COLO829 (cell line): ENCODE results near the gene ACP7.
"Not testable (repeated sequence)": the region's sequence is repeated elsewhere in the genome, so short reads cannot be mapped to it uniquely, and the experiment has no call there.

ENCODE experiments used
- DNase-seq: peaks from one replicate; pipeline ENCODE4 v3.0.0; 2012; ENCODE audit warnings: low spot score

ACP7 gene, protein sequence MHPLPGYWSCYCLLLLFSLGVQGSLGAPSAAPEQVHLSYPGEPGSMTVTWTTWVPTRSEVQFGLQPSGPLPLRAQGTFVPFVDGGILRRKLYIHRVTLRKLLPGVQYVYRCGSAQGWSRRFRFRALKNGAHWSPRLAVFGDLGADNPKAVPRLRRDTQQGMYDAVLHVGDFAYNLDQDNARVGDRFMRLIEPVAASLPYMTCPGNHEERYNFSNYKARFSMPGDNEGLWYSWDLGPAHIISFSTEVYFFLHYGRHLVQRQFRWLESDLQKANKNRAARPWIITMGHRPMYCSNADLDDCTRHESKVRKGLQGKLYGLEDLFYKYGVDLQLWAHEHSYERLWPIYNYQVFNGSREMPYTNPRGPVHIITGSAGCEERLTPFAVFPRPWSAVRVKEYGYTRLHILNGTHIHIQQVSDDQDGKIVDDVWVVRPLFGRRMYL

DNA sequence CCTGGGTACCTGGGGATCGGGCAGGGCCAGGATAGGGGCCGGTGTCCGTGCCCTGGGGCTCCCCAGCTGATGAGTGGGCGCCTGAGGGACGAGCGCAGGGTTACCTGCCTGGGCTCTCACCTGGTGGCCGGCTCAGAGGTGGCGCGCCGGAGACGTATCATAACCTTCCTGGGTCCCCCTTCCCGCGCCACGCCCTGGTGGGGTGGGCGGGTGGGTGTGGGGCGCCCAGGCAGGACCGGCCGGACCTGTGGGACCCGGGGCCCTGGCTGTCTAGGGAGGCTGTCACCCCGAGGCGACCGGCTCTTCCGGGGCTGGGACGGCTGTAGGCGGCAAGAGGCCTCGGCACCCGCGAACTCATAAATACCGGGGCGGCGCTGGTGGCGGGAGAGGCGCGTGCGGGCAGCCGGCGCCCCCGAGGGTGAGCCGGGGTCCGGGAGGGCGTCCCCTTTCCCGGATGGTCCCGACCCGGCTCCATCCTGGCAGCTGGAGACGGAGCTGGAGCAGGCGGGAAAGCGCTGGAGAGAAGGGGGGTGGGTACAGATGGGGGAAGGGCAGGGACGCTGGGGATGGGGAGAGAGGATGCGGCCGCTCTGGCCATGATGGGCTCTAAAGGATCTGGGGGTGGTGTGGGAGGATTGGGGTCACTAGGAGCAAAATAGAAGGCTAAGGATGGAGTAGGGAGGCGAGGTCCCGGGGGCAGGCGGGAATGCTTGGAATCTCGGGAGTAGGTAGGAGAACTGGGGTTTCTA lies at the start of gene ACP7:
Gene ACP7 (plus strand): TSS at position 386 of the 749 bp plus-strand sequence. CDS start 902 bp downstream, outside the sequence.
- DNase-seq = no peak

DNA sequence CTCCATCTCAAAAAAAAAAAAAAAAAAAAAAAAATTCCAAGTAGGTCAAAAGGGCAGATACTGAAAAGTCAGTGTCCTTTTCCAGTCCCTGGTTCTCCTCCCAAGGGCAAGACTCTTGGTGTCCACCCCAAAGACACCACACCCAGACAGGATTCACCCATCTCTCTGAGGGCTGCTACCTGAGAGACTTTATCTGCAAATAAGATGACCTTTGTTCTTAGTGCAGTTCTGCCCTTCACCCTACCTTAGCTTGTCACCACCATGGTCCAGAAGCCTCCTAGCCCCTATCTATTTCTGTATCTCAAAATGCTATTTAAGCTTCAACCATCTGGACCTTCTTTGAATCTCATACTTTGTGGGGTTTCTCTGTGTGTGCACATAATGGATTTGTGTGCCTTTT lies 47.6 kb upstream of the ACP7 start:
- no peak for DNase-seq

DNA sequence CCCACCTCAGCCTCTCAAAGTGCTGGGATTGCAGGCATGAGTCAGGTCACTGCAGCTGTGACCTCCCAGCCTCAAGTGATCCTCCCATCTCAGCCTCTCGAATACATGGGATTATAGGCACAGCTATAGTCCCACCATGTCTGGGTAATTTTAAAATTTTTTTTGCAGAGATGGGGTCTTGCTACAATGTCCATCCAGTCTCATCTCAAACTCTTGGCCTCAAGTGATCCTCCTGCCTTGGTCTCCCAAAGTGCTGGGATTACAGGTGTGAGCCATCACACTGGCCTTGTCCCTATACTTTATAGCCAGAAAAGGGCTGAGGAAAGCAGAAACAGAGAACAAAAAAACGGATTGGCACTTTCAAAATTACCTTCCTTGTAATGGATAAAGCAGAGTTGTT lies 47.0 kb upstream of the ACP7 start:
- DNase-seq = no peak

DNA sequence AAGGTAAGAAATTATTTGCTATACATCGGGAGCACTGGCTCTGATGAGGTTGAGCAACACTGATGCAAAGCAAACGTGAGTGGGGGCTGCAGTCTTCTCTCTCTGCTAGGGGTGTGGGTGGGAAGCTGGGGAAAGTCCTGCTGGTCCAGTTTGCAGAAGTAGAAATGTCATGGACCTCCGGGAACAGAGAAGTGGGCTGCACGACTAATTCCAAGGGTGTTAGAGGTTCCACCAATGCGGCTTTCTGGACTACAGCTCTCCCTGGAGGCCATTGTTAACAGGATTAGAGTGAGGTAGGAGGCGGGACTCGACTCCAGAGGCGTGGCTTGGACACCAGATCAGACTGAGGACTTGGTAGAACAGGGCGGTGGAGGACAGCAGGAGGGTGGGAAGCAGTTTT lies 46.1 kb upstream of the ACP7 start:
- peak; percentile 71 for DNase-seq

DNA sequence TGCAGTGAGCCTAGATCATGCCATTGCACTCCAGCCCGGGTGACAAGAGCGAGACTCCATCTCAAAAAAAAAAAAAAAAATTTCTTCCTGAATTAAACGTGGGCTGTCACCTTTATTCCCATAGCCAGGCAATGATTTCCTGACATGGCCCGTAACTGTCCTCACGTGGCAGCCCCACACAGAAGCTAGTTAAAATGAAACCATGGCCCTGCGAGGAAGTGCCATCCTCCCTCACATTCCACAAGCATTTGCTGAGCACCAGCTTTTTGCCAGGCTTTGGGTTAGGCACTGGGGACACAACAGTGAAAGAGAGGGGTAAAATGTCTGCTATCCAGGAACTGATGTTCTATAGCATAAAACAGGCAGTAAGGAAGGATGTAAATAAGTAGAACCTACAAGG lies 38.7 kb upstream of the ACP7 start:
- no peak for DNase-seq

DNA sequence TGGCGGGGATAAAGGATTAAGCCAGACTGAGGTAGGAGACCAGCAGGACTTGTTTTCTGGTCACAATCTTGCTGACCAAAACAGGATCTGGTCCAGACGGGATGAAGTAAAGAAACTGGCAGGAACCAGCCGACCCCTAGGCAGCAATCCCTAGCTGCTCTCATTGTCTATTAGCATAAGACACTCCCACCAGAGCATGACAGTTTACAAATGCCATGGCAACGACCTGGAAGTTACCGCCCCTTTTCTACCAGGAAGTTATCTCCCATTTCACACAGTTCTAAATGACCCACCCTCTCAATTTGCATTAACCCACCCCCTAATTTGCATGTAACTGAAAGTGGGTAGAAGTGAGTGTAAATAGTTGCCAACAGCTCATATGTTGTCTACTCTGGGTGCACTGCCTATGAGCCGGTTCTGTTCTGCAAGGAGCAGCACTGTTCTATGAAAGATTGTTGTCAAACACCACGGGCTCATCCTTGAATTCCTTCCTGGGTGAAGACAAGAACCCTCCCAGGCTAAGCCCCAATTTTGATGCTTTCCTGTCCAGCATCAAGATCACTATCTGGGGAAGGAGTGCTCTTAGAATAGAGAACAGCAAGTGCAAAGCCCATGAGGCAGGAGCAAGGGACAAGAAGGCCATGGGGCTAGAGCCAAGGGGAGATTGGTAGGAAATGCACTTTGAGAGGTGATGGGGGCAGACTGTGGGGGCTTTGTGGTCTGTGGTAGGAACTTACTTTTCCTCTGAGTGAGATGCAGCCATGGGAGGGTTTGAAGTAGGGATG lies 37.9 kb upstream of the ACP7 start:
- DNase-seq = no peak

DNA sequence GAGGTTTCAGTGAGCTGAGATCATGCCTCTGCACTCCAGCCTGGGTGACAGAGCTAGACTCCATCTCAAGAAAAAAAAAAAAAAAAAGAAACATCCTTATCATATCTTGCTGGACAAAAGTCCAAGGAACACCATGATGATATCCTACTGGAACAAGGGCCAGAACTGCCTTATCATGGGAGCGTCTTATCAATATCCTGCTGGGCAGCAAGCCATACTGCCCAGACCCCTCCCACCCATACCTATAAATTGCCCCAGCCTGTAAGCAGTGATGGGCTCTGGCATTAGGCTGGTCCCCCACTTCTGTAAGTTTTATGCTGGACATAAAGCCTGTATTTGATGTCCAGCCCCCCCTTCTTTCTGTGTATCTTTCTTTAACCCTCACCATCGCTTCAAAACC lies 37.1 kb upstream of the ACP7 start:
- DNase-seq = no peak

DNA sequence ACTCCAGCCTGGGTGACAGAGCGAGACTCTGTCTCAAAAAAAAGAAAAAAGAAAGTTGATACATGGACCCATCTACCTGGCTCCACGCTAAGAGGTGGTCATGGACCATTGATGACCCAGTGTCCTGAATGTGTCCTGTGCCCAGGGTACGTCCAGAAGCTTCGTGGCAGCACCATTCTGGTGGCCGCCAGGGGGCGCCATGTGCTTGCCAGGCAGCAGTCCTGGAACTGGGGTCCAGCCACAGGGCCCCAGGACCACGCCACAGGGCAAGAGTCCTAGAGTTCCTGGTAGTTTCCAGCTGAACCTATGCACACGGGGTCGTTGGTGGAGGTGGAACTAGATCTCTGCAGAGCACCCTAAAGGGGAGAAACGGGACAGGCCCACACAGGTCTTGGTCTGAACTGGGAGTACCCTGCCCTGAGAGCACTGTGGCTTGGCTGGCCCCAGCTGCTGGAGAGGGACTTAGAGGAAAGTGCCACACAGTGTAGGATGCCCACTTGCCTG lies 31.9 kb upstream of the ACP7 start:
- no peak for DNase-seq

DNA sequence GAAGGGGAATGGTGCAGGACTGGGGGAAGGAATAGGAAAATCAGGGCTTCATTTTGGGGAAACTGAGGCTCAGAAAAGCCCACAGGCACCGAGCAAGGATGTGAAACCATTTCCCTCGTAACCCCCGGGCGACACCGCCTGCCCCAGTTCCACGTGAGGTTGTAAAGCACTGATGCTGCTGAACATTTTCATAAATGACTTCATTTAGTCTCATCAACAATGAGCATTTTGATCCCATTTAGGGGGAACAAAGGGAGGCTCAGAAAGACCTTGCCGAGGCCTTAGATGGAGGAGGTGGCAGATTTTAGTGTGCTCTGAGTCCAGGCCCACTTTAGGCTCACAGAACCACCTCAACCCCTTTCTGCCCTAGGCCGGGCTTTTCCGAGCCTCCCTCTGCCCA lies 31.3 kb upstream of the ACP7 start:
- DNase-seq = no peak

DNA sequence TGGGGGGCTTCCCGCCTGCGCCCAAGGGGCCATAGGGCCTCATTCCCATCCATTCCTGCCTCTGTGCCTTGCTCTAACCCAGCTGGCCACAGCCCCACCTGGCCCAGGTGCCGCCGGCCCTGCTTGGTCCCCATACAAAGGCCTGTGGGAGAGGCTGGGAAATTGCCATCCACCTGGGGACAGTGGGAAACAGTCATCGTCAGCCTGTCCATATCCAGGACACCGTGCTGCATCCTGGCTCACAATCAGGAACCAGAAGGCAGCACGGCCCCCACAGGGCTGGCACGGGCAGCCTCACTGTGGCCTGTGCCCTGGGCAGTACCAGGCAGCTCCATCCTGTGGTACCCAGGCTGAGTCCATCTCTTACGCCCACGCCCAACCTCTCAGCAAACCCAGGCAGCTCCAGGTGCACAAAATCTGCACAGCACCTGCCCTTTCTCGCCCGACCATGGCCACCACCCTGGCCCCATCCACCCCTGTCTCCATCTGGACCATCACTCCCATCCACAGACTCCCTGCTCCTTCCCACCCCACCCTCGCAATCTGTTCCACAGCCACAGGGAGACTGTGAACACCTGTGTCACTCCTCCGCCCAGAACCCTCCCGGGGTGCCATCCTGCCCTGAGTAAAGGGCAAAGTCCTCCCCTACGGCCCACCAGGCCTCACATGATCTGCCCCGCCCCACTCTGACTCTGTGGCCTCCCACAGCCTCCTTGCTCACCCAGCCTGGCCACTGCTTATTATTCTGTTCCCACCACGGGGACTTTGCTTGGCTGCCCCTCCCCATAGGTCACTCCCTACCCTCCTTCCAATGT lies 30.7 kb upstream of the ACP7 start:
- DNase-seq = no peak

DNA sequence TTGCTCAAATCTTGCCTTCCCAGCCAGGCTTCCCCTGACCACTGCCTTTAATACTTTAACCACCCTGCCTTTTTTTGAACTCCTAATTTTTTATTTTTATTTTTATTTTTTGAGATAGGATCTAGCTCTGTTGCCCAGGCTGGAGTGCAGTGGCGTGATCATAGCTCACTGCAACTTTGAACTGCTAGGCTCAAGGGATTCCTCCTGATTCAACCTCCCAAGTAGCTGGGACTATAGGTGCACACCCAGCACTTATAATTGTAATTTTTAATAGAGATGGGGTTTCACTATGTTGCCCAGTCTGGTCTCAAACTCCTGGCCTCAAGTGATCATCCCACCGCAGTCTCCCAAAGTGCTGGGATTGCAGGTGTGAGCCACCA lies 30.1 kb upstream of the ACP7 start:
- DNase-seq = no peak

DNA sequence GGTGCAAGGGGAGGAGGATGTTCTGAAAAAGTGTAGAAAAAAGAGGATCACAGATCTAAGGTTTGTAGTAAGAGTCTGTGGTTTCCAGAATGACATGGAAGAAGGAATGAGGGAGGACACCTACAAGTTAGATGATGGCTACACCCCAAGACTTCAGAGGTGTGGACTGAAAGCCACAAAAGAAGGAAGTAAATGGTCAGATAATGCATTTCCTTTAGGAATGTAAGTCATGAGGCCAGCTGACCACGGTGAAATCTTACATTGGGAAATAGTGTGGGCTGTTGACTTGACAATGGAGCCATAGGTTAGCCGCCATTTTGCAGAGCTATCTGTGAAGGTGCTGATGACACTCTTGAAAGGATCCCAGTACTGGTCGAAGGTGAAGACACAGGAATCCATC lies 26.6 kb upstream of the ACP7 start:
- no peak for DNase-seq

DNA sequence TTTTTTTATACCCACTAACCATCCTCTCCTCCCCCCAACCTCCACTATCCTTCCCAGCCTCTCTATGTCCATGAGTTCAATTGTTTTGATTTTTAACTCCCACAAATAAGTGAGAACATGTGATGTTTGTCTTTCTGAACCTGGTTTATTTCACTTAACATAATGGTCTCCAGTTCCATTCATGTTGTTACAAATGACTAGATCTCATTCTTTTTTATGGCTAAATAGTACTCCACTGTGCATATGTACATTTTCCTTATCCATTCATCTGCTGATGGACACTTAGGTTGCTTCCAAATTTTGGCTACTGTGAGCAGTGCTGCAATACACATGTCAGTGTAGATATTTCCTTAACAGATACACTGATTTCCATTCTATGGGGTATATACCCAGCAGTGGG lies 24.9 kb upstream of the ACP7 start:
- DNase-seq = no peak

DNA sequence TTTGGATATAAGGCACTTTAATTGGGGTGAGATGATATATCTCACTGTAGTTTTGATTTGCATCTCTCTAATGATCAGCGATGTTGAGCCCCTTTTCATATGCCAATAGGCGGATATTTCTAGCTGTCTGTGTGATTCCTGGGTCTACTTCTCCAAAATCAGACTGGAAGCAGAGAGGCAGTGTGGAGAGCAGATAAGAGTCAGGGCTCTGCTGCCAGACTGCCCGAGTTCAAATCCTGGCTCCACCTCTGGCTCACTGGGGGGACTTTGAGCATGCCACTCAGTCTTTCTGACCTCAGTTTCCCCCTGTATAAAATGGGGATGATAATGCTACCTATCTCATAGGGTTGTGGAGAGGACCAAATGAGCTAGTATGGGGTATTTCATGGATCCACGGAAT lies 24.0 kb upstream of the ACP7 start:
- DNase-seq = no peak

DNA sequence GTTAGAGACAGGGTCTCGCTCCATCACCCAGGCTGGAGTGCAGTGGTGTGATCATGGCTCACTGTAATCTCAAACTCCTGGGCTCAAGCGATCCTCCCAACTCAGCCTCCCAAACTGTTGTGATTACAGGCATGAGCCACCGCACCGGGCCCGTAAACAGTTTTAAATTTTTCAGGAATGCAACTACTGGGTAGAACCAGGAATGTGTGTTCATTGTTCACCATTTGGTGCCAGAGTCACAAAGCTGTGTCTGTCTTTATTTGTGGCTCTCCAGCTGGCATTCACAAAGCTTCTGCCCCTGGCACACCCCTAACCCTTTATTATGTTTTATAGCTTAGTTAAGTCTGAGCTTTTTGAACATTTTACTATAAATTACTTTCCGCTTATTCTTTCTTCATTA lies 19.8 kb upstream of the ACP7 start:
- peak; percentile 34 for DNase-seq

DNA sequence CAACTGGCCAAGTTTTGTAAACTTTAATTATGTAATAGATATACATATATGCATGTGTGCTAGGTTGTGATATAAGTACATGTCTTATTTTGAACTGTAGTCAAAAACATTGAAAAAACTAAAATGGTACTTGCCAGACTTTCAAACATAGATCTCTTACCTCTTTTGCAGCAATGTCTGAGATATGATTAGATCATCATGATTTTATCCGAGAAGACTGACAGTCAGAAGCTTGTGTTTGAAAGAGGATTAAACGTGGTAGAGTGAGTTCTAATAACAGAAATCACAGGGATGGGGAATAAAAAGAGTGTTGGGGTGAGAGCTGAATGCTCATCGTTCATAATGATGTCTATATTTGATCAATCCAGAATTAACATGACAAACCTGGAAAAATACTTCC lies 18.2 kb upstream of the ACP7 start:
- DNase-seq = no peak

DNA sequence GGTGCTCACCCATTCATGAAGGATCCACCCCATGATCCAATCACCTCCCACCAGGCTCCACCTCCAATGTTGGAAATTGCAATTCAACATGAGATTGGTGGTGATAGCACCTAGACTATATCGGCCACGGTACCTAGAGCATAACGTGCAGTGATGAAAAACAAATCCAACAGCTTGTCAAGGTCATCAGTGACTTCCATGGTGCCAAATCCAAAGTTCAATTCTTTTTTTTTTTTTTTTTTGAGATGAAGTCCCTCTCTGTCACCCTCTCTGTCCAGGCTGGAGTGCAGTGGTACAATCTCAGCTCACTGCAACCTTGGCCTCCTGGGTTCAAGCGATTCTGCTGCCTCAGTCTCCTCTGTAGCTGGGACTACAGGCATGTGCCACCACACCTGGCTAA lies 17.1 kb upstream of the ACP7 start:
- no peak for DNase-seq

DNA sequence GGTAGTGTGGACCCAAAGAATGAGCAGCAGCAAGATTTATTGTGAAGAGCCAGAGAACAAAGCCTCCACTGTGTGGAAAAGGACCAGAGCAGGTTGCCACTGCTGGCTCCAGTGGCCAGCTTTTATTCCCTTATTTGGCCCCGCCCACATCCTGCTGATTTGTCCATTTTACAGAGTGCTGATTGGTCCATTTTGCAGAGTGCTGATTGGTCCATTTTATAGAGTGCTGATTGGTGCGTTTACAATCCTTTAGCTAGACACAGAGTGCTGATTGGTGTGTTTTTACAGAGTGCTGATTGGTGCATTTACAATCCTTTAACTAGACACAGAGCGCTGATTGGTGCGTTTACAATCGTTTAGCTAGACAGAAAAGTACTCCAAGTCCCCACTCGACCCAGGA lies 15.9 kb upstream of the ACP7 start:
- not testable (repeated sequence) for DNase-seq

DNA sequence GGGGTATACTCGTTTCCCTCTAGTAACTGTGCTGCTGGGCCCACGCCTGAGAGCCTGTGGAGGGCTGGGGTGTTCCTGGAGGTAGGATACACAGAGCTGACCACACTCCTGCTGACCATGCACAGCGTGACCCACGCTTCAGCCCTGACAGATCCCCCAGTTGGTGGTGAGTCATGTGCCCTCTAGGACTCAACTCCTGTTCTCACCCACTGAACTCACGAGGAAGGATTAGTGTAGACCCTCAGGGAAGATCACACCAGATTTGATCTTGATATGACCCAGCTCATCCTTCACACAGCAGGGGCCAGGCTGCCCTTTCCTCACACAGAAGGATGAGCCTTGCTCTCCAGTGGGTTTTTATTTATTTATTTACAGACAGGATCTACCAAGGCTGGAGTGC lies 13.3 kb upstream of the ACP7 start:
- peak; percentile 41 for DNase-seq

DNA sequence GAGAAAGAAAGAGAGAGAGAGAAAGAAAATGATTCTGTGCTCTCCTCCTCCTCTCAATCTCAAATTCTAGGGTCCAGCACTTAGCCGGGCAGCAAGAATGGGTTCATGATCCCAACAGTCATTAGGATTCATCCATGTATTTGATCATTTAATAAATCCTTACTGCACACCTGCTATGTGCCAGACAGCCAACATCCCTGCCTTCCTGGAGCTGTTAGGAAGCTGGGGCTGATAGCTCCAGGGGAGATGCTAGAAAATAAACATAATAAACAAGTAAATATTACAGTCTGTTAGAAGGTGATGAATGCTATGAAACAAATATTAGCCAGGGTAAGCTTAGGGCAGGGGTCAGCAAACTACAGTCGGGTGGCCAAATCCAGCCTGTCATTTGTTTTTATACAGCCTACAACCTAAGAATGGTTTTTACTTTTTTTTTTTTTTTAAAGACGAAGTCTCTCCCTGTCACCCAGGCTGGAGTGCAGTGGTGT lies 9.9 kb upstream of the ACP7 start:
- DNase-seq = no peak

DNA sequence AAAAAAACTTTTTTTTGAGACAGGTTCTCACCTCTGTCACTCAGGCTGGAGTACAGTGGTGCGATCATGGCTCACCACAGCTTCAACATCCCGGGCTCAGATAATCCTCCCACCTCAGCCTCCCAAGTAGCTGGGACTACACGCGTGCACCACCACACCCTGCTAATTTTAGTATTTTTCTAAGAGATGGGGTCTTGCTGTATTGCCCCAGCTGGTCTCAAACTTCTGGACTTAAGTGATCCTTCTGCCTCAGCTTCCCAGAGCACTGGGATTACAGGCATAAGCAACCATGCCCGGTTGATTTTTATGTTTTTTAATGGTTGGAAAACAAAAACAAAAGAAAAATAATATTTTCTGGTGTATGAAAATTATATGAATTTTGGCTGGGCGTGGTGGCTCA lies 9.2 kb upstream of the ACP7 start:
- no peak for DNase-seq

DNA sequence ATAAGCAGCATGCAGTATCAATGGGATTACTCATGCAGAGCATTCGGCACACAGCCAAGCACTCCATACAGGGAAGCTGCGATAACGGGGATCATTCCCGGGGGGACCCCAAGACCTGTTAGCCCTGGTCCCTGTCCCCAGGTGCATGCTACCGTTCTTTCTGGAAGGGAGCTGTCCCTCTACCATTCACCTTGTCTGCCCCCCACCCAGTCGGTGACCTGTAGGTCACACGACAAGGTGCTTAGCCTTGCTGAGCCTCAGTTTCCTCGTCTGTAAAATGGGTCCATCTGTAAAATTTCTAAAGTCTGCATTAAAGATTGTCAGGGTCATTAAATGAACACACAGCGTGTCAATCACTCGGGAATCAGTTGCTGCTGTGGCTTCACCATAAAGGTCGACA lies 6.8 kb upstream of the ACP7 start:
- no peak for DNase-seq
